Fibroblast of gingiva (primary cell): ENCODE data around the gene PER1.
A peak's percentile ranks its signal among the peaks of the same experiment; 100 is the strongest.

Experiments used
- DNase-seq: peaks from one replicate; pipeline ENCODE4 v3.0.0-alpha.2; 2011; ENCODE audit warnings: low read depth

Gene PER1, protein sequence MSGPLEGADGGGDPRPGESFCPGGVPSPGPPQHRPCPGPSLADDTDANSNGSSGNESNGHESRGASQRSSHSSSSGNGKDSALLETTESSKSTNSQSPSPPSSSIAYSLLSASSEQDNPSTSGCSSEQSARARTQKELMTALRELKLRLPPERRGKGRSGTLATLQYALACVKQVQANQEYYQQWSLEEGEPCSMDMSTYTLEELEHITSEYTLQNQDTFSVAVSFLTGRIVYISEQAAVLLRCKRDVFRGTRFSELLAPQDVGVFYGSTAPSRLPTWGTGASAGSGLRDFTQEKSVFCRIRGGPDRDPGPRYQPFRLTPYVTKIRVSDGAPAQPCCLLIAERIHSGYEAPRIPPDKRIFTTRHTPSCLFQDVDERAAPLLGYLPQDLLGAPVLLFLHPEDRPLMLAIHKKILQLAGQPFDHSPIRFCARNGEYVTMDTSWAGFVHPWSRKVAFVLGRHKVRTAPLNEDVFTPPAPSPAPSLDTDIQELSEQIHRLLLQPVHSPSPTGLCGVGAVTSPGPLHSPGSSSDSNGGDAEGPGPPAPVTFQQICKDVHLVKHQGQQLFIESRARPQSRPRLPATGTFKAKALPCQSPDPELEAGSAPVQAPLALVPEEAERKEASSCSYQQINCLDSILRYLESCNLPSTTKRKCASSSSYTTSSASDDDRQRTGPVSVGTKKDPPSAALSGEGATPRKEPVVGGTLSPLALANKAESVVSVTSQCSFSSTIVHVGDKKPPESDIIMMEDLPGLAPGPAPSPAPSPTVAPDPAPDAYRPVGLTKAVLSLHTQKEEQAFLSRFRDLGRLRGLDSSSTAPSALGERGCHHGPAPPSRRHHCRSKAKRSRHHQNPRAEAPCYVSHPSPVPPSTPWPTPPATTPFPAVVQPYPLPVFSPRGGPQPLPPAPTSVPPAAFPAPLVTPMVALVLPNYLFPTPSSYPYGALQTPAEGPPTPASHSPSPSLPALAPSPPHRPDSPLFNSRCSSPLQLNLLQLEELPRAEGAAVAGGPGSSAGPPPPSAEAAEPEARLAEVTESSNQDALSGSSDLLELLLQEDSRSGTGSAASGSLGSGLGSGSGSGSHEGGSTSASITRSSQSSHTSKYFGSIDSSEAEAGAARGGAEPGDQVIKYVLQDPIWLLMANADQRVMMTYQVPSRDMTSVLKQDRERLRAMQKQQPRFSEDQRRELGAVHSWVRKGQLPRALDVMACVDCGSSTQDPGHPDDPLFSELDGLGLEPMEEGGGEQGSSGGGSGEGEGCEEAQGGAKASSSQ (N-terminal part only)

DNA sequence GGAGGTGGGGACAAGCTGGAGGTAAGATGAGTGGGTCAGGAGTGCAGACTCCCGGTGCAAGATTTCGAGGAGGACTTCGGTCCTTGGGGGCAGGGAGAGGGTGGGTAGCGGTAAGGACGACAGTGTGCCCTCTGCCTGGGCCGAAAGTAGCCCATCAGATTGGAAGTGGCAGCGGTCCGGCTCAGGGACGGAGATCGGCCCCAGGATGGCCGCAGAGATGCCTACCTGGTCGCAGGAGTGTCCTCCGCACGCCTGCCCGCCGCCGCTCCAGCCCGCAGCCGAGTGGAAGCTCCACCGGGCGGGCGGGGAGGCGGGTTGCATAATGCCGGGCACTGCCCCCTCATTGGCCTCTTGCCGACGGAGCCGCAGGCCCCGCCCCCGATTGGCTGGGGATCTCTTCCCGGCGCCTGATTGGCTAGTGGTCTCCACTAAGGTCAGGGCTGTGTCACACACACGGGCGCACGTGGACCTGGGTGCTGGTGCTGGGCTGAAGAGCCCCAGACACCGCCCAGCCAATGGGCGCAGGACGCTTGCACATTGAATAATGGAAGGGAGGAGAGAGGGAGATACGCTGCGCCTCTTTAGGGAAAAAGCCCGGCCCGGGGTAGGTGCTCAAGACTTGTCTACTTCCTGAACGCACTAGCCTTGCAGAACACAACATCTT is at the start of gene PER1:
PER1 (minus strand) TSS at position 293 of the 664 bp plus-strand sequence. CDS start 1,698 bp downstream, outside the sequence.
- DNase-seq, result peak; percentile 98

DNA sequence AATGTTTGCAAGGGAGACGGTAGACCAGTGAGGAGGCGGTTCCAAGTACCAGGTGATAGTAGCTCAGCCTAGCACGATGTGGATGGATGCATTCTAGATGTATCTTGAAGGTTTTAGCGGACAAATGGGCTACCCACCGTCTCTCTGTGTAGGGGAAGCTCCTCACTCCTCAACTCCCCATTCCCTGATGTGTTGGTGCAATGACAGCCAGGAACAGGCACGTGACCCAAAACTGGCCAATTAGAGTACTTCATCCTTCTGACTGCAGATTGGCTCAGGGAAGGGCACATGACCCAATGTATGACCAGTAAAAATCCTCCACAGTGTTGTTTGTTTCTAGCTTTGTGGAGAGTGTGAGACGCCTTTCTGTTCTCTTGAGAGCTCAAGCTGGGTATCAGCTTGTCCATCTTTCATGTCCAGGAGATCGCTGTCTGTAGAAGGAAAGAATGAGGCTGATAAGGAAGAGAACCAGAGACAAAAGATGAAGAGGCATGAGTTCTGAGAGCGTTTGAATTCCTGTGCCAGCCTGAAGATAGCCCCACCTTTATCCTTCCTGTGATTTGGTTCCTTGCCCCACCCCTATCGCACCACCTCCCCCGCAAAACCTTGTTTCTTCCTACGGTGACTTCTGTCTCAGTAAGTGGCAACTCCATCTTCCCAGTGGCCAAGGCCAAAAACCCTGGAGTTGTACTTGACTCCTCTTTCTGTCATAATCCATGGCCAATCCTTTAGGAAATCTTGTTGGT is 40.0 kb upstream of the PER1 start:
- DNase-seq, result peak; percentile 84

DNA sequence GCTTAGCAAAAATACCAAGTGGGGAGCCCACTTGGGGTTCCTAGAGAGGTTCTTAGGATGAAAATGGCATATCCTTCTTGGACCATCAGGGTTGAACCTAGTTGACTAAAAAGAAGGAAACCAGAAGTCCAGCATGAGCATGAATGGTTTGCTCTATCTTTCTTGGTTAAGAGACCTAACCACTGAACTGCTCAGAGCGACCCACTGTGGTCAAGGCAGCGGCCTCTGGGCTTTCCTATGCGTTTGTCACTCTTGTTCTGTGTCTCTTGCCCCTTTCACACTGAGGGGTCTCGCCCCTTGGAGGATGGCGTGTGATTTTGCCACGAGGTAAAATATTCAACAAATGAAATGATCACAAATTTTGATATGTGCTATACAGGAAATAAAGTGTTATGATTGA is 38.3 kb upstream of the PER1 start:
- DNase-seq, result no peak

DNA sequence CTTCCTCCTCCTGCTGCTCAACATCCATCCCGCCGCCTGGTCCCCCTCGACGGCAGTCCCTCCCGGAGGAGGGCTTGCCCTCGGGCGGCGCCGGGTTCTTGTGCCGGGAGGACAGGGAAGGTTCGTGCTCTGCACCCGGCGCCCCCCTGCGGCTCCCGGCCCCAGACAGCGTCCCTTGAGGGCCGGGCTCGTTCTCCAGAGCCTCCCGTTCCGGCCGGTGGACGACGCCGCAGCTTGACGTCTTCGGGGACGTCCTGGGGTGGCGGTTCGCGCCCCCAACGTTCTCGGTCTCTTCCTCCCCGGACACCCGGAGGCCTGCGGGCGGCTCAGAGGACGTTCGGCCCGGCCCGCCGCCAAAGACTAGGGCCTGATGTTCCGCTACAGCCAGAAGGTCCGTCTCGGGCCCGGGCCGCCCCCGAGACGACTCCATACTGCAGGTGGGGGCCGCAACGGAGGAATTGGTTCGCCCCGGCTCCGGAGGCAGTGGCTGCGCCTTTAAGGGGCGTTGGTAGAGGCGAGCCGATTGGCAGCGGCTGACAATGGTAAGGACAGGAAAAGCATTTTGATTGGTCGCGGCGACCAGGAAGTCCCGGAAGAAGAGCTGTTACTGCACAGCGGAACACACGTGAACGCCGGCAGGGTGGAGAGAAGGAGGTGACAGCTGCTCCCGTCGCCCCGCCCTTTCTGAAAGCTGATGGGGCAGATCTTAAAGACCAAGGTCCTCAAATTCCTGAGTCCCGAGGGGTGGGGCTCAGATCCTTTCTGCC is 37.7 kb upstream of the PER1 start, which contains the start of gene BORCS6:
BORCS6 (minus strand) TSS at position 470 of the 767 bp plus-strand sequence; CDS start at position 430, 40 bp downstream.
- DNase-seq, result peak; percentile 99

DNA sequence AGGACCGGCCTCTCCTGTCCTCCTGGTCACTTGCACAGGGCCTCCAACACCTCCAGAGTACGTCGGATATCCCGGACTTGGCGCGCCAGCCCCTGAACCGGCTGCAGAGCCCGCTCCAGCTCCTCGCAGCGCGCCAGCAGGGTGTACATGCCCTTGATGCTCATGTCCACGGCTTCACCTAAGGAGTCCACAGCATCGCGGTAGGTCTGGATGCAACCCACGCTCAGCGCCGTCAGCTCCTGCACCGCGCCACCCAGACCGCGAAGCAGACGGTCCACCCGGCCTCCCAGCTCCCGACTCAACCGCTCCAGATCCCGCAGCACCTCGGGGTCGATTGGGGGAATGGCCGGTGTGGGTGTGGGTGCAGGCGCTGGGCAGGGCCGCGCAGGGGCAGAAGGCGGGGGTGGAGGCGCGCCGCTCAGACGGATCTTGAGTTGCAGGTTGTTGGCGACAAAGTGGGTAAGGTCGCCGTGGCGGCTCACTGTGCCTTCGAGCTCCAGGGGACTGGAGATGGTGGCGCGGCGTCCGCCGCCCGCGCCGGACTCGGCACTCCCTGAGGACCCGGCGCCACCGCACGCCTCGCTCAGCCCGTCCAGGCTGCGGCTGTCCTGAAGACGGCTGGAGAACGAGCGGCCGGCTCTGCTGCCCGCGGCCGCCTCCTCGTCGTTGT is 37.0 kb upstream of the PER1 start:
- no peak for DNase-seq

DNA sequence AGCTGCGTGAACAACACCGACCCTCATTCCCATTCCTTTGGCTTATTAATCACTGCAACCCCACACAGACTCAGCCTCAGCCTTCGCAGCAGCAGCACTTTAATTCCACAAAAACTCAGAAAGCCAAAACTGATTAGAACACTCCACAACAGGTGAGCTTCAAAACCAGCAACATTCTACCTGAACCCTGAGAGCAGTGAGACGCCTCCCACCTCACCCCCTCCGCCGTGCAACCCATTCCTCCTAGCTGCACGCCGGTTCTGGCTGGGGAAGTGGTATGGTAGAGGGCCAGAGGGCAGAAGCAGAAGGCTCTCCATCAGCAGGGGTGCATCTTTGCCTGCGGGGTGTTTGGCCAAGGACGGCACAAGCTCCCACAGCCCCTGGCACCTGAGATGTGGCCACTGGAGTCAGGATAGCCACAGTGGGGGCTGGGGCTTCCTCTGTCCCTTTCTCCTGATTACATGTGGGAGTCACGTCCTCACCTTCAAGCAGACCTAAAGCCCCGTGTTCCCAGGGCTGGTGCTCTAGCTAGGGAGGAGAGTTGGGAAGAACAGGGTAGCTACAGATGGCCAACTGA is 36.1 kb upstream of the PER1 start:
- DNase-seq, result no peak

DNA sequence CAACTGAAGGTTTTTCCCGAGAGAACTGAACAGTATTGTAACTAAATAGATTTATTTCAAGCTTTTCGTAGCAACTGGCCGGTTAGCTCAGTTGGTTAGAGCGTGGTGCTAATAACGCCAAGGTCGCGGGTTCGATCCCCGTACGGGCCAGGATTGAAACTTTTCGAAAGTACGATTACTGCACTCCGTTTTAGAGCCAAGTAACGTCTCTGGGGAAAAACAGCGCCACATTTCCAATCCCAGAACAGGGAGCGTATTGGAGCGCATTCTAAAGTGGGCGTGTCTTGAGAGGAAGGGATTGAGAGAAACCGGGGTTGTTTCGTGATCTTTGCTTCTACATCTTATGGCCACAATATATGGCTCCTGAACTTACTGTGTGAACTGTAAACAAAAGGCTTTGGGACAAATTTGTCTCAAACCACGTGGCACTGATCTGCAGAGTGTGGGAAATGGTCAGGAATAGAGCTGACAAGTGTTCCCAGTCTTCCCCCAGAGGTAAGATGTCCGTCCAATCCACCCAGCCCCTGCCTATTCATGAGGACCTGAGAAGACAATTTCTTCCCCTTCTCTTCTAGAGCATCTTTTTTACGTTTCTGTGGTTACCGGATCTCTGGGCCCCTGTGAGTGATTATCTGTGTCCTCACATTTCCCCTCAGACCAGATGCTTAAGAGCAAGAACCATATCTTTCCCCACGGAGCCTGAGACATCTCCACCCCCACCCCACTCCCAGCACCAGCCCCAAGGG is 35.5 kb upstream of the PER1 start:
- peak; percentile 99 for DNase-seq

DNA sequence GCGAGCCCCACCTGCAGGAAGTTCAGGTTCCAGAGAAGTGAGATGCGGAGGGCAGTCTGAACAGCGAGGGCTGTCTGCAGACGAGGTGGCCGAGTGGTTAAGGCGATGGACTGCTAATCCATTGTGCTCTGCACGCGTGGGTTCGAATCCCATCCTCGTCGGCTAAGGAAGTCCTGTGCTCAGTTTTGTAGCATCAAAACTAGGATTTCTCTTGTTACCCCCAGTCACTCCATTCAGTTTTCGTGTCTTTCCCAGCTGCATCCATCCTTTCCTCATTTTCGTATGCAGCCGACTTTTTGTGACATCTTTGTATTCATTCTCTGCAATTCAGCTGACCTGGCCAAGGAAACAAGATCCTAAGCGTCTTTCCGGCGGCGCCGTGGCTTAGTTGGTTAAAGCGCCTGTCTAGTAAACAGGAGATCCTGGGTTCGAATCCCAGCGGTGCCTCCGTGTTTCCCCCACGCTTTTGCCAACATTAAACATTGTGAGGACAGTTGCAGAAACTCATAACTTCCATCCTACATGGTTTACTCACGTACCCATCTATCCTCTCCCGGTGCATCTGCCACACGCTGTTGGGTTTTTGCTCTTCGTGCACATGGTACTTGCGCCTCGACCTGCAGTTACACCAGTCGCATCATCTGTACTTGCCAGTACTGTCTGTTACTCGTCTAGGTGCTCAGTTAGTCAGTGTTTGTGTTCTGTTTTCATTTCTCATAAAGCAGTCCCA is 34.7 kb upstream of the PER1 start:
- peak; percentile 94 for DNase-seq

DNA sequence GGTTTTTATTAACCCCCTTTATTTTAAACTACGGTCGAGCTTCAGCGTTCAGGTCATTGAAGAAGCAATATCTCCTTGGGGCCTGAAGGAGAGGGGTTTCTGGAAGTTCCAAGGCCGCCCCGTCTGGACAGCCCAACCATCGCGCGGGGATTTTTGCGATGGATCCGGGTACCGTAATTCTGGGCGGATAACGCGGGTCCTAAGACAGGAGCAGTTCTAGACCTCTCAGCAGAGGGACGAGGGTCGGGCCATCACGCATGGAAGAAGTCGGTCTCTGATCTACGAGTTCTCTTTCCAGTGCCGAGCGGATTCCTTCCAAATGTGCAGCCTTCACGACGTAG is 34.2 kb upstream of the PER1 start:
- DNase-seq, result no peak

DNA sequence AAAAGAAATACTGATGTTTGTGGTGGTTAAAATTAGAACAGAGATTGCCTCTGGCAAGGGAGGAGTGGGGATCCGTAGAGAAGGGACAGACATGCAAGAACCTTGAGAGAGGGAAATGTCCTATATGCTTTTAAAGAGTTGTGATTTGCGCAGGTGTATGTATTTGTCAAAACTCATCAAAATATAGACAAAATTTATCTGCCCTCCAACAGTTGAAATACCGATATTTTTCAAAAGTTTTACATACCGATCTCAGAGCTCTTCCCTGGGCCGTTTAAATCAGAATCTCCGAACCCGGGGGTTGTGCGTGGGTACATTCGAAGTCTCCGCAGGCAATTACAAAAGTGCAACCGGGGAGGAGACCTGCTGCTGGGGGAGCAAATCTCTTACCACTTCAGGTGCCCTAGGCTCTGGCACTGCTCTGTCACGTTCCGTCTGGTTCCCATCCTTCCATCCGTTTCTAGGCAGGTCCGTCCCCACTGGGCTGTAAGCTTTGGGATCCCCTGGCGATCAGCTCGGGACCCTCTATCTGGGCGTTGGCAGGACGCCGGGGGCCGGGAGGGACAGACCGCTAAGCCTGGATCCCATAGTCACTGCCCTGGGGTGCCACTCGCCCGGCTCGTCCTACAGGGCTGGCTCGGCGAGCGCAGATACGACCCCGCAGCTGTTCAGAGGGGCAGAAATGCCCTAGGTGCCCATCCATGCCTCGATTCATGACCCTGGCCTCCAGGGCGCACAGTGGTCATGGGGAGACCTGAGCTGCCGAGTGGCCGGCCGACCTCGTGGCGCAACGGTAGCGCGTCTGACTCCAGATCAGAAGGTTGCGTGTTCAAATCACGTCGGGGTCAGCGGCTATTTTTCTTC is 33.6 kb upstream of the PER1 start:
- DNase-seq, result peak; percentile 63

DNA sequence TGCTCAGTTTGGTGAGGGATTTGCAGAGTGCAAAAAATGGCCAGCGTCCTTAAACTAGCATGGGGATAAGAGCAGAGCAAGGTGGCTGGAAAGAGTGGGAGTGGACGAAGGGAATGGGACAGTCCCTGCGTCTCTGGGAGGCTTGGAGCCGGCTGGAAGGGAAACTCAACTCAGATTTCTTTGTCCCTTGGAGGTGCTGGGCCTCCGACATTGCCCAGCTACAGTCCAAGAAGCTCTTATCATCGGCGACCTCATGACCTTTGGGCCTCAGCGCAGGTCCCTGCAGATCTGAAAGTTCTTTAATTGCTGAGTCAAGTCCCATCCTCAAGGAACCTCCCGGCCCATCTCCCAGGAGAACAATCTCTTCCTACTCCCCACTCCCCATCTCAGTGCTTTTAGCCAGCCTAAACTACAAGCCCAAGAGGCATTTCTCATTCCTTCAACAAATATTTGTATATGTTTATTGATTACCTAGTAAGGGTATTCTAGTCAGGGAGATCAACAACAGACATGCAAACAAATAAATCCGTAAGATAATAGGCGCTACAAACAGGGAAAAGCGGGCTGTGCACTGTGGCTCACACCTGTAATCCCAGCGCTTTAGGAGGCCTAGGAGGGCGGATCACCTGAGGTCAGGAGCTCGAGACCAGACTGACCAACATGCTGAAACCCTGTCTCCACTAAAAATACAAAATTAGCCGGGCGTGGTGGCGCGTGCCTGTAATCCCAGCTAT is 25.0 kb upstream of the PER1 start:
- DNase-seq, result no peak

DNA sequence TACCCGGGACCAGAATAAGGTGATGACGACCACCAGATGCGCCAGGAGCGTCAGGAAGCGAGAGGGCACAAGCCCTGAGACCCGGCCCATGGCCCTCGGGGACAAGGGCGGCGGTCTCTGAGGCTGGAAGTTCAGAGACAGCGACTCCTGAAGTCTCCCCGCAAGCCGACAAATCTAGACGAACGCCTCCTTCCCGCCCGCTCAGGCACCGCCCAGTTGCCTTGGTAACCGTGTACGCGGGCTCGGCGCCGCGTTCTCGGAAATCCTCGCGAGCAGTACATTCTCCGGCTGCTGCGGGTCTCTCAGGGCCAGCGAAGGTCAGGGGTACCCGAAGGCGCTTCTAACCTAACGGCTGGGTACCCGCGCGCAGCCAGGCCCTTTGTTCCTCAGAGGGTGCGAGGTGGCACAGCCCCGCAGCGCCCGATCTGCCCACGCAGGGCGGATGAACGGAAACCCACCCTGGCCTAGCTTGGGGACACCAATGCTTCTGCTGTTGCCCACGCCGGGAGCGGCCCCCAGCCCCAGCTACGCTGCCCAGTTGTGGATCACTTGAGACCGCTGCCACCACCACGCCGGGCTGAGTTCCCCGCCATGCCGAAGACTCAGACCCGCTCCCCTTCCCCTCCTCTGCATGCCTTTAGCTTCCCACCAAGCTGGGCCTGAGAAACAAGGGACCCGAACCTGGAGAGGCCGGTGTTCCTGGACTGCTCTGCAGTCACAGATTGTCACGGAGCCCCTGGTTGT is 24.2 kb upstream of the PER1 start, which contains the start of gene TMEM107:
TMEM107 (minus strand) TSS at position 184 of the 744 bp plus-strand sequence; CDS start at position 90, 94 bp downstream.
- DNase-seq, result peak; percentile 77

DNA sequence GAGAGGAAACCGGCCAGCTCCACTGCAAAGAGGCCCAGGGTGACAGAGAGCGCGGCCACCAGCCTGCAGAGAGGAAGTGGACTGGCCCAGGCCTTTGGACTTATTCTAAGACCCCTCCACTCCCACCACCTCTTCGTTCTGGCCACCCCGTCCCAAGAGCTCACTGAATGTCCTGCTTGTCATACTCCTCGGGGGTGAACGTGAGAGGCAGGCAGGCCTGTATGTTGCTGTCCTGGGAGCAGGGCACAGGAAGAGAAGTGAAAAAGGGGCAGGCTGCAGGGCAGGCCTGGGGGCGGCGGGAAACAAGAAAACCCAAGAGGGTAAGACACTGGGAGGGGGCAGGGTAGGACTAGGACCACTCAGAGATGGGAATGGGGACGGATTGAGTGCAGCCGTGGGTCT is 23.6 kb upstream of the PER1 start:
- no peak for DNase-seq

DNA sequence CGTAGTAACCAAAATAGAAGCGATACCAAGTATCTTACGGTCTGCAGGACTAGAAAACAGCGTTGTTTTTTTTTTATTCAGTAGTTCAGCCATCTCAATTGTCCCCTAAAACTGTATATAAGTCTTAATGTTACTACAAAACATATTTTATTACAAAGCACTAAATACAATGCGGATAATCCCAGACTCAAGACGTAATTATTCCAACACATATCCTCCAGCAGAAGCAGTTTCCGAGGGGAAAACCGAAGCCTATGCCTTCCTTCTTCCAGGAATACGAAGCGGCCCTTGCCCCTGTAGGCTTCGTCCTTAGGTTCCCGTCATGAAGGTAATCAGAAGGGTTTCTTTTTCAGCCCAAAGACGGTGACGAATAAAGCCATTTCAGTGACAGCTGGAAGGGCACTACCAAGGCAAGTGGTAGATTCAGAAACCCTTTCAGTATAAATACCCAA is 21.7 kb upstream of the PER1 start:
- DNase-seq, result no peak
